Measurements from ENCODE around the gene CCDC34.

The CCDC34 gene

GRCh38 chr11:27363576-27364117, 632 bp upstream of the CCDC34 start:
- peaks cover 41% of the 10 kb centered on the region for H3K4me1 ChIP-seq (ENCODE audit: insufficient read depth, low read length)
- 0 out of 2 replicates have a peak, but pooled peaks cover 7% of the 10 kb centered on the region for H3K36me3 ChIP-seq (ENCODE audit: insufficient read depth, low read length)
- no peaks in the 10 kb centered on the region for H3K9me3 ChIP-seq (ENCODE audit: insufficient read depth, low read length, severe bottlenecking)
- no peaks in the 10 kb centered on the region for H4K20me1 ChIP-seq (ENCODE audit: insufficient read depth, low read length)
- ATAC-seq (ENCODE audit: insufficient read depth, low read depth) (no peak), DNase-seq (no peak)
- H3K79me2 ChIP-seq (ENCODE audit: insufficient read depth, low read length) = peaks cover 35% of the 10 kb centered on the region
- TF ChIP-seq CTCF (IDR thresholded peaks at IDR 0.05; ENCODE audit: borderline replicate concordance, extremely low read depth, low read length, poor library complexity, severe bottlenecking) (no peak), EZH2 (IDR thresholded peaks at IDR 0.05; ENCODE audit: borderline replicate concordance, low read depth, low read length, severe bottlenecking) (no peak)
- peak overlapping the region; percentile 95 for H3K4me2 ChIP-seq (ENCODE audit: insufficient read depth, low read length)
- H3K27me3 ChIP-seq (ENCODE audit: insufficient read depth, low read length, poor library complexity) = no peaks in the 10 kb centered on the region
- peak overlapping the region; percentile 49 to 93; a peak in 3 of 4 replicates for H3K4me3 ChIP-seq (ENCODE audit: low read depth in 1 of 2, low read length in 2 of 2)
- H3K9ac ChIP-seq (ENCODE audit: low read depth, low read length) = peak overlapping the region; percentile 82
- H2AFZ ChIP-seq (ENCODE audit: low read depth, low read length) = peak overlapping the region; percentile 100
- H3K27ac ChIP-seq (ENCODE audit: low read length) = peak overlapping the region; percentile 85

GRCh38 chr11:27361649-27362431, 1.2 kb downstream of the CCDC34 start:
- Histone ChIP-seq H2AFZ (ENCODE audit: low read depth, low read length) (peak overlapping the region; percentile 98), H3K27ac (ENCODE audit: low read length) (peak overlapping the region; percentile 90), H3K36me3 (ENCODE audit: insufficient read depth, low read length) (peaks cover 10% of the 10 kb centered on the region; the same call in 1 of the 2 replicates), H3K79me2 (ENCODE audit: insufficient read depth, low read length) (peaks cover 38% of the 10 kb centered on the region), H3K9me3 (ENCODE audit: insufficient read depth, low read length, severe bottlenecking) (no peaks in the 10 kb centered on the region), H3K4me3 (ENCODE audit: low read depth in 1 of 2, low read length in 2 of 2) (peak overlapping the region; percentile 49 to 93; a peak in 3 of 4 replicates), H3K27me3 (ENCODE audit: insufficient read depth, low read length, poor library complexity) (no peaks in the 10 kb centered on the region), H3K4me2 (ENCODE audit: insufficient read depth, low read length) (peak overlapping the region; percentile 95), H3K4me1 (ENCODE audit: insufficient read depth, low read length) (peaks cover 45% of the 10 kb centered on the region), H4K20me1 (ENCODE audit: insufficient read depth, low read length) (no peaks in the 10 kb centered on the region), H3K9ac (ENCODE audit: low read depth, low read length) (peak overlapping the region; percentile 82)
- no peak for TF ChIP-seq CTCF (IDR thresholded peaks at IDR 0.05; ENCODE audit: borderline replicate concordance, extremely low read depth, low read length, poor library complexity, severe bottlenecking)
- no peak for TF ChIP-seq EZH2 (IDR thresholded peaks at IDR 0.05; ENCODE audit: borderline replicate concordance, low read depth, low read length, severe bottlenecking)
- DNase-seq = no peak
- no peak for ATAC-seq (ENCODE audit: insufficient read depth, low read depth)

GRCh38 chr11:27358296-27358695, 4.7 kb downstream of the CCDC34 start:
- DNase-seq = no peak
- peak overlapping the region; percentile 27; the same call in 1 of the 2 replicates for H3K4me2 ChIP-seq (ENCODE audit: insufficient read depth, low read length)

More at GRCh38 chr11:27358296-27358695, 4.7 kb downstream of the CCDC34 start:
- H3K4me1 ChIP-seq (ENCODE audit: insufficient read depth, low read length) = peaks cover 37% of the 10 kb centered on the region
- H3K36me3 ChIP-seq (ENCODE audit: insufficient read depth, low read length) = peaks cover 14% of the 10 kb centered on the region; the same call in 1 of the 2 replicates
- no peak overlapping the region for H3K4me3 ChIP-seq (ENCODE audit: low read depth in 1 of 2, low read length in 2 of 2)
- H2AFZ ChIP-seq (ENCODE audit: low read depth, low read length) = no peak overlapping the region
- H3K9ac ChIP-seq (ENCODE audit: low read depth, low read length) = no peak overlapping the region
- H3K79me2 ChIP-seq (ENCODE audit: insufficient read depth, low read length) = peaks cover 37% of the 10 kb centered on the region
- no peaks in the 10 kb centered on the region for H3K9me3 ChIP-seq (ENCODE audit: insufficient read depth, low read length, severe bottlenecking)
- TF ChIP-seq CTCF (IDR thresholded peaks at IDR 0.05; ENCODE audit: borderline replicate concordance, extremely low read depth, low read length, poor library complexity, severe bottlenecking) (no peak), EZH2 (IDR thresholded peaks at IDR 0.05; ENCODE audit: borderline replicate concordance, low read depth, low read length, severe bottlenecking) (no peak)
- H4K20me1 ChIP-seq (ENCODE audit: insufficient read depth, low read length) = no peaks in the 10 kb centered on the region
- H3K27ac ChIP-seq (ENCODE audit: low read length) = no peak overlapping the region
- no peak for ATAC-seq (ENCODE audit: insufficient read depth, low read depth)
- no peaks in the 10 kb centered on the region for H3K27me3 ChIP-seq (ENCODE audit: insufficient read depth, low read length, poor library complexity)

All from DND-41 (cell line).